ENCODE data around the gene EPB41L3.

The EPB41L3 gene

DNA sequence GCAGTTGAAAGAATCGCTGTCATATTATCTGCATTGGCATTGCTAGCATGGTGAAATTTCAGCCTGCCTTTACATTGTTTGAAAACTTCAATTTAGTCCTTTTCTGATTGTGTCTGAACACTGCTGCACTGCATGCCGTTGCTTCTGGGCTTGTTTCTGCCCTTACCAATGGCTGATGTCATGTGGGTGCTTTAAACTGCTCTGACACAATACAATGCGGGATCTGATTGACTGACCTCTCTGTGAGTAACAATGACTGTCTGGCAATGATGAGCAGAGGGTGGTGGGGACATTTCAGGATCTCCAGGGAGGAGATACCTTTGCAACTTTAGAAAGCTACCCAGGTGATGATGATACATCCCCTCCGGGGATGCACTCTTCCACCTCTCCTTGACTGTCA lies 128.8 kb downstream of the EPB41L3 start:
- no peak for DNase-seq (ENCODE audit: low read depth in 2 of 2)

DNA sequence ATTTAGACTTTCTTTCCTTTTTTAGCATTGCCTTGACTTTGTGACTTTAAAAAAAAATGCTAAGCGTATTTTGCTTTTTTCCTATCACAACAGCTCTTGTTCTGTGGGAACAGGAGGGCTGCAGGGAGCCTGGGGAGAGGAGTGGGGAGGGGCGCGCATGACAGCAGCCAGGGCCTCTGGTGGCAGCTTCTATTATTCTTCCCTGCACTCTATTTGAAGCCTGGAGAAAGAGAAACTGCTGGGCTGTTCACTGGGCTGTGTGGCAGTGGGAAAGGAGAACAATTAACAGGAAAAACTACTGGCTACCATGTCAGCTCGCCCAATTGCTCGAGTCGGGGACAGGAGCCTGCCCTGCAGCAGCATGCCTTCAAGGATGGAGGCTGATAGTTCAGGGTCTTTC lies 129.3 kb downstream of the EPB41L3 start:
- no peak for DNase-seq (ENCODE audit: low read depth in 2 of 2)

DNA sequence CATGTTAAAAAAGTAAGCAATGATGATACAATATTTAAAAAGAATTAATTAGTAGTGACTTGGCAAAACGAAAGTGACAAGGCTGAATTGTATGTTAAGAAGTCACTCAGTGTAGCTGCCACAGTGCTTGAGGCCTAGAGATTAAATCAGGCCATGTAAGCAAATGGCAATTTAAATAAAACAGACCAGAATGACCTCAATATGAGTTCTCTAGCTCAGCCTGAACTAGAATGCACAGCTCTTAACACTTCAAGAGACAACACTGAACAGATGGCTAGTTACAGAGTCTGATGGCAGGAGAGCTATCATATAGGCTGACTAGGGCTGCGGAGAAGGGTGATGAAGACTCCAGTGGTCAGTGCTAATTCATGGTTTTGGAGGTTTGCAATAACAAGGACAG lies 130.3 kb downstream of the EPB41L3 start:
- DNase-seq (ENCODE audit: low read depth in 2 of 2) = no peak

DNA sequence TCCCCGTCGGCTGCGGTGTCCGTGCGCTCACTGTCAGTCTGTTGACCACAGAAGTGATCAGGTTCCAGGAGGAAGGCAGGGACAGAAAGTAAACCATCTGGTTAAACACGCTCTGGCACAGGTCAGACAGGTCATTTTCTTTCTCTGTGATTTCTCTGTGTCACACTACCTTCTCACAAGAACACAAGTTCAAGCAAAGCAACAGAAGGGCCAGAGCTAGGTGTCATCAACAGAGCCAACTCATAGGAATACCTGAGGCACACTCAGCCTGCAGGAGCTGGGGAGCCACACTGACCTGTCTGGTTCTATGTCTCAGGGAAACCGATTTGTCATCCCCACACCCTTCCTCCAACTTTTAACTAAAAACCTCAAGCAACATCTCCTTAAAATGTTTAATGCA lies 133.2 kb downstream of the EPB41L3 start:
- no peak for DNase-seq (ENCODE audit: low read depth in 2 of 2)

DNA sequence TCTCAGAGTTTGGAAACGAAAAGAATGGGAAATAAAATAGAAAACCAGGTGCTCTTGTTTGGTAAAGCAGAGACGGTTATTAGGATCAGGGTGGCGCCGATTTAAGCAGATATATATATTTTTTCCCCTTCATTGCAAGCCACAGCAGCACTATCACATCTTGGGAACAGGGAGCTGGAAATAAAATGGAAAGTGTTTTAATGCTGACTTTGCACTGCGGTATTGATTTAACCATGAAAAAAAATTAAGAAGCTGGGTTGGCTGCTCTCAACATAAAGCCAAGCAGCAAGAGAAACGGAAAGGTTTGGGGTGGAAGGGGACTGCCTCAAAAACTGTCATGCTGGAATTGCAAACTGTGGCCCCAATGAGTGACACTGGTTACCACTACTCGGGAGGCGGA lies 145.5 kb downstream of the EPB41L3 start:
- no peak for DNase-seq (ENCODE audit: low read depth in 2 of 2)

DNA sequence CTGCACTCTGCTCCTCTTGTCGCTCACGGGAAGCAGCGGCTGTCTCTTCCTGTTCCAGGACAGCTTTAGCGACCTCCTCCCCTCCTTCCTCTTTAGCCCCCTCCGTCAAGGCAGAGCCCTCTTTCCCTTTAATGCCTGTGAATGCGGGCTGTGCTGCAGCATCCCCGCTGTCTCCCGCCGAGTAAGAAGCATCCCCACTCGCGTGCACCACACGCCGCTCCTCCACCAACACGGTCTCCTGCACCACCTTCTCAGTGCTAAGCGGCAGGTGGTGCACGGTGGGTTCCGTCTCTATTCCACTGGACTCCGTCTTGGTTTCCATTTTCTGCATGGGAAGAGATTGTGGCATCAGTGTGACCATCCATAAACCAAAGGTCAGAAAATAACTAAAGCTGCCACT lies 146.7 kb downstream of the EPB41L3 start:
- no peak for DNase-seq (ENCODE audit: low read depth in 2 of 2)

DNA sequence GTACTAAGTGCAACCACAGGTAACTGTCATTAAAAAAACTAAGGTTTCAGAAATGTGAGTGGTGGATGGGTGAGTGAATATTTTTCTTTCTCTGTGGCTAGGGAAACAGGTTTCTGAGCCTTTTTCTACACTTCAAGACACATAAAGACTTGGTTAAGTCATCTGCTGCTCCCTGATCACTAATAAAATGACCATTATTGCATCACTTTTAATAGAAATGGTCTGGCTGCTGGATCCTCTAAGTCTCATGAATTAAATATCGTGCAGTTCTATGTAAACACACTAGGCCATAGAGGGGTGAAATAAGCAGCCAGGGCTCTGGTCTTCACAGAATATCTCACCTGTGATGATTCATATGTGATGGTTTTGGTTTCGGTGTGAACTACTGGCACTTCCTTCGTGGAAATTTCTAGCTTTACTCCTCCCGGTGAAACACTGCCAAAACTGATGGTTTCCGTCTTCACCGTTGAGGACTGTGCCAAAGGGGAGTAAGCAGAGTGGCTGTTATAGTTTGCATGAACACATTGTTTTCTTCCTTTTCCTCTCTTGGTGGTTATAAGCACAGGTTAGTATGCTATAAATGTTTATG lies 147.8 kb downstream of the EPB41L3 start:
- no peak for DNase-seq (ENCODE audit: low read depth in 2 of 2)

DNA sequence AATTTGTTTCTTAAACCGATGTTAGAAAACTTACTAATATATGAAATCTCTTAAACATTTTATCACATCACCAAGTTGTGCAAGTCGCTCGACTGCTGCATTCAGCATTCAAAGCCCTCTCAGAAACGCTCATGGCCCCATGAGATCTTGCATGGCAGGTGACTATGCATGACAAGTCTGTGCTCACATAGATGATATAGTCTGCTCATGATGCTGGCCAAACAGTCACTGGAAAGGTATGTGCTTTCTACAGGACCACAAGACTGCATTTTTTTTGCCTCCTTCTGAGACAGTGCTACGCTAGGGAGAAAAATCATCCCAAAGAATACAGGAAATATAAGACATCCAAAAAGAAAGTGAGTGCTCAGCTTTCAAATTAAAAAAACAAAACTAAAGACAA lies 150.0 kb downstream of the EPB41L3 start:
- DNase-seq (ENCODE audit: low read depth in 2 of 2) = no peak

DNA sequence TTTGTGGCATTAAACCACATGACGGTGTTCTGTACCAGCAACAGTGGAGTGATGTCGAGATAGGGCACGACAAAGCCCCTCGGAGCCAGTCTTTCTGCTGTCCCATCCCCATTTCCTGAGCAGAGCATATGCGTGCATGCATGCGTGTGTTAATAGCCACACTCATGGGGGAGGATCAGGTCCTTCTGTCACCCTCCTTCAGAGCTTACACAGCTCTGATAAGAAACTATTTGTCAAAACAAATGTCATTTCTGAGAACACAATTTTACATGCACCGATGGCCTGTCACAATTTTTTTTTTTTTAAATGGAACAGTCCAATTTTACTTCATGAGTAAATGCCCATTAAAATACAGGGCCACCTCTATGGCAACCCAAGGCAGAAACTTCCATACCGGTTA lies 152.4 kb downstream of the EPB41L3 start:
- no peak for DNase-seq (ENCODE audit: low read depth in 2 of 2)

DNA sequence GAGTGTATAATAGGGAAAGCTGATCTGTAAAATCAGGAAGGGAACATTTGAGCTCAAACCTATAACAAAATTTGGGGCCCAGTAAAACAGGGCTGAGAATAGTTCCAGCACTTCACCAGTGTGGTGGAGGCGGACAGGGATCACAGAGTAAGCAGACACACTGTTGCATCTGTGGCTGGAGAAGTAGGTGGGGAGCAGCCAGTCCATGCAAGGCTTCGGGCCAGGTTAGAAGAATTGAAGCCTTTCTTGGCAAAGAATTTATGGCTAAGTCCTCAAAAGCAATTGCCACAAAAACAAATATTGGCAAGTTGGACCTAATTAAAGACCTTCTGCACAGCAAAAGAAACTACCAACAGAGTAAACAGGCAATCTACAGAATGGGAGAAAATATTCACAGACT lies 154.4 kb downstream of the EPB41L3 start:
- no peak for DNase-seq (ENCODE audit: low read depth in 2 of 2)

DNA sequence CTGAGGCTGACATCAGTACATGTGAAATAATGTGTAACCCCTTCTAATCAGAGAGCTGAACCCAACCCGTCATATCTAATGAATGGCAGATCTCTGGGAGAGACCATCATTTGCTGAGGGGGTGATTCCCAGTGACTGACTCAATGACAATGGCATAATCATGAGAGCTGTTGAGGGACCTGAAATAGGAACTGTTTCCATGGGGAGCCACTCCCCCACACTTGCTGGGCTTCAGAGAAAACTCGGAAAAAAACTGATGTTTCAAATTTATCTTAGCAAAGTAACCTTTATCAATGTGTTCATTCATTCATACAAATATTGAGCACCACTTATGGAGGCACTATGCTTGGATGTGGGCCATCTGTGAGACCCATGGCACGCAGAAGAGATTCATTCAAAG lies 154.9 kb downstream of the EPB41L3 start:
- DNase-seq (ENCODE audit: low read depth in 2 of 2) = no peak

DNA sequence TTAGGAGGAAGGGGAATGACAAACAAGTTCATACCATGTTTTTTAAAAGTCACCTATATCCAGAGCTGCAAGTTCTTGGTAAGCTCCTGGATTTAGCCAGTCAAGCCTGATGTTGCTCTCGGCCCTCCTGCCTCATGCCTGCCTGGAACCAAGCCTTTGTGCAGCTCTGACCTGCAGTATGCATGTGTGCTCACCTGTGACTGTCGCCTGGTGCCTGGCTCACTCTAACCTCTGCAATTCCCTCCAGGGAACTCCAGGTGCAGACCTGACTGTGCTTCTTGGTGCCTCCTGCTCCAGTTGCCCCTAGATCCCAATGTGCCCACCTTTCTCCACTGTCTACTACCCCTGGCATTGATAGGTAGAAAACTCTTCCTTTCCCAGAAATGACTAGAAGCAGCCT lies 163.2 kb downstream of the EPB41L3 start:
- DNase-seq (ENCODE audit: low read depth in 2 of 2) = no peak

DNA sequence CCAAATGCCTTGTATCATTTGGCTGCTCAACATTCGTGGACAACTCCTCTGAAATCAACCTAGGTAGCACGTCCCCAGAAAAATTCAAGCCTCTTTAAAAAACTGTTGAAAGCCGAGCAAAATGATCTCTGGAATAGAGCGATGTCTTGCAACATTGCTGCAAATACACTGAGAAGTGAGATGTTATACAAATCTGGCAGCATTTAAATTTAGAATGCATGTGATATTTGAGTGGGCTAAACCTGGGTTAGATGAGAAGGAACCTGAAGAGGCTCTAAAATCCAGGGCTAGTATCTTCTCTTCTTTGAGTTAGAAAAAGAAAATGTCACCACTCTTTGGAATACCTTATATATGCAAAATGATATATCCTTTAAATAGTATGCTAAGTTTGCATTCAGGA lies 166.8 kb downstream of the EPB41L3 start:
- no peak for DNase-seq (ENCODE audit: low read depth in 2 of 2)

DNA sequence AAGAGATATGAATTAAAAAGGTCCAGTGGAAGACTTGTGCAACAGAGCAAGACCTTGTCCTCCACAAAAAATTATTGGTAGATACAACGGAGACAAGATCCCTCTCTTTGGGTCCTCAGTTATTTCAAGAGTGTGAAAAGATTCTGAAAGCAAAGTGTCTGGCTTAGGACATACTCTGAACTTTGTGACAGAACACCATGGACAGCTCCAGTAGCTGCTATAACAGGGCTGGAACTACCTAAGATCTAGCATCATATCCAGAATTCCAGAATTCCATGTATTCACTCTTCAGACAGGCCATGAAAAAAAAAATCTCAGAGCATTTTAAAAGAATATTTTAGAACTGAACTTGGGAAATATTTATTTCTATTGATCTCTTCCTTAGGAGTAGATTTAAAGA lies 173.5 kb downstream of the EPB41L3 start:
- no peak for DNase-seq (ENCODE audit: low read depth in 2 of 2)

DNA sequence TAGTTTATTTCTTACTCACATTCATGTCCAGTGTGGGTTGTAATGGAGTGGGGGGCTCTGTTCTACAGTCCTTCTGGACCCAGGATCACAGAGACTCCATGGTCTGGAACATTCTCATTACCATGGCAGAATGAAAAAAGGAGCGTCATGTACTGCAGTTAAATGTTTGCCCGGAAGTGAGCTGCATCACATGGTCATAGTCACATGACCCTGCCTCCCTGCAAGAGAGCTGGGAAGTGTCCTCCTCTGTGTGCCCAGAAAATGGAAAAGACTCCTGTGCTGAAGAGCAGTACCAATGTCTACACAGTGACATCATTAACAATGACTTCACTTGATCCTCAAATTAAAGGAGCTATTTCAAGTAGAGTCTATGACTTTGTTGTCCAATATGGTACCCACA lies 174.3 kb downstream of the EPB41L3 start:
- no peak for DNase-seq (ENCODE audit: low read depth in 2 of 2)

DNA sequence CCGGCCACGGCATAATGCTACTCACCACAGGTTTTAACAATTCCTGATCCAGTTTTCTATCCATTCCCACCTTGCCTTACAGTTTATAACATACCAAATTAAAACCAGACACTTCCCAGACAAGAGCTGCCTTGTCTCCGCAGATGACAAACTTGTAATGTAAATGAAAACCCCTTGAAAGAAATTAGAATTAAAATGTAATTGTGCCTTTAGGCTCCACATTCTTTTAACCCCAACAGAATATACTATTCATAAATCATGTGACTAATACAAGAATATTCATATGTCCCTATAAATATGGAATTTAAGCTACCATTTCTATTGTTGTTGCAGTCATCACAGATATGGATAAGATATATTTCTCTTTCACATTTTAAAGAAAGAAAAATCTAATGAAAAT lies 178.4 kb downstream of the EPB41L3 start:
- no peak for DNase-seq (ENCODE audit: low read depth in 2 of 2)

DNA sequence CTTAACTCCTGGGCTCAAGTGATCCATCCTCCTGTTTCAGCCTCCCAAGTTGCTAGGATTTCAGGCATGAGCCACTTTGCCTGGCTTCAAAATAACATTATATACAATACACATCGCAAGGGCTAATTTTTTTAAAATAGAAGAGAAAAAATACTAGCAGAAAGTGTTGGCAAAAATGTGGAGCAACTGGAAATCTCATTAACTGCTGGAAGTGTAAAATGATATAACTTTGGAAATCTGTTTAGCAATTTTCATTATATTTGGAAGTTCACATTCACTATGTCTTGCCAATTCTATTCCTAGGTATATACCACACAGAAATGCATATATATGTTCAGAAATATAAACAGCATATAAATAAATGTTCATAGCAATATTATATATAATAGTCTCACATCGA lies 193.2 kb downstream of the EPB41L3 start:
- no peak for DNase-seq (ENCODE audit: low read depth in 2 of 2)

All from stimulated activated CD4-positive, alpha-beta T cell treated with anti-CD3 and anti-CD28 coated beads, Interleukin-12 subunit alpha, Interleukin-12 subunit beta, amount 100 ng/mL, for 24 hours (primary cell).